ENCODE results near the gene TEX52.
A peak's percentile ranks its signal among the peaks of the same experiment; 100 is the strongest.
"Not testable (repeated sequence)": the region's sequence is repeated elsewhere in the genome, so short reads cannot be mapped to it uniquely, and the experiment has no call there.

The TEX52 gene

GRCh38 chr12:2868986-2869632 lies 12.3 kb upstream of the TEX52 start:
- FAIRE-seq; DNase-seq (ENCODE audit: low spot score): not testable (repeated sequence)

- no peak for DNase-seq (ENCODE audit: low spot score)
- FAIRE-seq, result no peak
These were observed 7.4 kb upstream of the TEX52 start for GRCh38 chr12:2864198-2864597.

GRCh38 chr12:2863402-2863801 lies 6.6 kb upstream of the TEX52 start:
- FAIRE-seq; DNase-seq (ENCODE audit: low spot score): not testable (repeated sequence)

- FAIRE-seq (no peak), DNase-seq (ENCODE audit: low spot score) (no peak)
These were observed 6.0 kb upstream of the TEX52 start for GRCh38 chr12:2862876-2863275.

- FAIRE-seq, result no peak
These were observed 3.3 kb upstream of the TEX52 start for GRCh38 chr12:2860170-2860569.

GRCh38 chr12:2858944-2859421 lies 2.1 kb upstream of the TEX52 start:
- FAIRE-seq (no peak), DNase-seq (ENCODE audit: low spot score) (no peak)

More at GRCh38 chr12:2860170-2860569, 3.3 kb upstream of the TEX52 start:
- DNase-seq (ENCODE audit: low spot score), result no peak

GRCh38 chr12:2858334-2858733 lies 1.5 kb upstream of the TEX52 start:
- FAIRE-seq (no peak), DNase-seq (ENCODE audit: low spot score) (no peak)

GRCh38 chr12:2857576-2857975 lies 737 bp upstream of the TEX52 start:
- FAIRE-seq, result no peak
- no peak for DNase-seq (ENCODE audit: low spot score)

GRCh38 chr12:2856051-2856450 lies 788 bp downstream of the TEX52 start:
- FAIRE-seq (no peak), DNase-seq (ENCODE audit: low spot score) (no peak)

- FAIRE-seq (no peak), DNase-seq (ENCODE audit: low spot score) (no peak)
These were observed 1.3 kb downstream of the TEX52 start for GRCh38 chr12:2855546-2855945.

GRCh38 chr12:2854669-2855453 lies 2.0 kb downstream of the TEX52 start:
- DNase-seq (ENCODE audit: low spot score) (no peak), FAIRE-seq (no peak)

GRCh38 chr12:2853626-2854025 lies 3.2 kb downstream of the TEX52 start:
- no peak for FAIRE-seq
- DNase-seq (ENCODE audit: low spot score), result peak; percentile 20

GRCh38 chr12:2851931-2852330 lies 4.9 kb downstream of the TEX52 start:
- FAIRE-seq, result no peak

GRCh38 chr12:2845280-2845679 lies 11.6 kb downstream of the TEX52 start:
- no peak for FAIRE-seq
- DNase-seq (ENCODE audit: low spot score), result no peak

More at GRCh38 chr12:2851931-2852330, 4.9 kb downstream of the TEX52 start:
- DNase-seq (ENCODE audit: low spot score), result no peak

GRCh38 chr12:2844786-2845185 lies 12.1 kb downstream of the TEX52 start:
- FAIRE-seq (no peak), DNase-seq (ENCODE audit: low spot score) (no peak)

GRCh38 chr12:2842948-2843347 lies 13.9 kb downstream of the TEX52 start:
- FAIRE-seq (no peak), DNase-seq (ENCODE audit: low spot score) (no peak)

GRCh38 chr12:2841056-2841650 lies 15.7 kb downstream of the TEX52 start:
- FAIRE-seq (no peak), DNase-seq (ENCODE audit: low spot score) (no peak)

GRCh38 chr12:2836574-2836973 lies 20.3 kb downstream of the TEX52 start:
- FAIRE-seq (no peak), DNase-seq (ENCODE audit: low spot score) (no peak)

- no peak for DNase-seq (ENCODE audit: low spot score)
- FAIRE-seq, result no peak
These were observed 21.0 kb downstream of the TEX52 start for GRCh38 chr12:2835691-2836403.

GRCh38 chr12:2834581-2835491 lies 22.0 kb downstream of the TEX52 start, which contains the start of gene NRIP2:
Gene NRIP2, minus strand, starts transcription at chr12:2835035. Its CDS starts 52 bp downstream, at chr12:2834983.
- no peak for FAIRE-seq
- no peak for DNase-seq (ENCODE audit: low spot score)

Measured in RCC 7860 (cell line).